HEK293 (cell line): ENCODE data around the gene AHSA1.

Source experiments
- CTCF ChIP-seq: fragments of 450-650 bp; formaldehyde crosslinking; IDR thresholded peaks from 2 replicates; pipeline ENCODE4 v1.5.1; 2016; ENCODE audit warnings: missing biosample characterization, missing genetic modification characterization
- YY1 ChIP-seq: fragments of 450-650 bp; formaldehyde crosslinking; IDR thresholded peaks from 2 replicates; pipeline ENCODE4 v1.5.1; 2018; ENCODE audit warnings: missing biosample characterization, missing genetic modification characterization
- ZBTB44 ChIP-seq: fragments of 450-650 bp; IDR thresholded peaks from 2 replicates; pipeline ENCODE4 v1.5.1; 2018; ENCODE audit warnings: missing biosample characterization, mild to moderate bottlenecking, missing genetic modification characterization
- ZNF132 ChIP-seq: fragments of 450-650 bp; formaldehyde crosslinking; IDR thresholded peaks from 2 replicates; pipeline ENCODE4 v1.5.1; 2017; ENCODE audit warnings: missing biosample characterization, missing genetic modification characterization, borderline replicate concordance
- ZNF19 ChIP-seq: fragments of 450-650 bp; formaldehyde crosslinking; IDR thresholded peaks from 2 replicates; pipeline ENCODE4; 2016; ENCODE audit warnings: missing biosample characterization, missing genetic modification characterization, low read depth
- ZNF558 ChIP-seq: fragments of 450-650 bp; formaldehyde crosslinking; IDR thresholded peaks from 2 replicates; pipeline ENCODE4 v1.5.1; 2016; ENCODE audit warnings: missing biosample characterization, missing genetic modification characterization
- ZNF596 ChIP-seq: fragments of 450-650 bp; IDR thresholded peaks from 2 replicates; pipeline ENCODE4 v1.5.0; 2018; ENCODE audit warnings: missing biosample characterization, mild to moderate bottlenecking, missing genetic modification characterization, moderate library complexity
- ZSCAN23 ChIP-seq: fragments of 450-650 bp; formaldehyde crosslinking; IDR thresholded peaks from 2 replicates; pipeline ENCODE4 v1.5.1; 2016; ENCODE audit warnings: missing biosample characterization, missing genetic modification characterization
- ZXDB ChIP-seq: fragments of 450-650 bp; formaldehyde crosslinking; IDR thresholded peaks from 2 replicates; pipeline ENCODE4 v1.5.1; 2016; ENCODE audit warnings: missing biosample characterization, missing genetic modification characterization

- TF ChIP-seq CTCF (tag by site-specific recombination), result no peak
- TF ChIP-seq ZBTB44 (tag by site-specific recombination), result no peak
- no peak for TF ChIP-seq YY1
- TF ChIP-seq ZNF558 (tag by site-specific recombination), result no peak
- TF ChIP-seq ZNF132, result no peak
- TF ChIP-seq ZNF596 (tag by site-specific recombination), result no peak
- TF ChIP-seq ZNF19, result no peak
- TF ChIP-seq ZXDB, result no peak
- no peak for TF ChIP-seq ZSCAN23 (tag by site-specific recombination)
These were observed 31.5 kb upstream of the AHSA1 start for GRCh38 chr14:77426396-77426795.
